Measurements from ENCODE around the gene AOAH.
A peak's percentile ranks its signal among the peaks of the same experiment; 100 is the strongest.

Gene AOAH

DNA sequence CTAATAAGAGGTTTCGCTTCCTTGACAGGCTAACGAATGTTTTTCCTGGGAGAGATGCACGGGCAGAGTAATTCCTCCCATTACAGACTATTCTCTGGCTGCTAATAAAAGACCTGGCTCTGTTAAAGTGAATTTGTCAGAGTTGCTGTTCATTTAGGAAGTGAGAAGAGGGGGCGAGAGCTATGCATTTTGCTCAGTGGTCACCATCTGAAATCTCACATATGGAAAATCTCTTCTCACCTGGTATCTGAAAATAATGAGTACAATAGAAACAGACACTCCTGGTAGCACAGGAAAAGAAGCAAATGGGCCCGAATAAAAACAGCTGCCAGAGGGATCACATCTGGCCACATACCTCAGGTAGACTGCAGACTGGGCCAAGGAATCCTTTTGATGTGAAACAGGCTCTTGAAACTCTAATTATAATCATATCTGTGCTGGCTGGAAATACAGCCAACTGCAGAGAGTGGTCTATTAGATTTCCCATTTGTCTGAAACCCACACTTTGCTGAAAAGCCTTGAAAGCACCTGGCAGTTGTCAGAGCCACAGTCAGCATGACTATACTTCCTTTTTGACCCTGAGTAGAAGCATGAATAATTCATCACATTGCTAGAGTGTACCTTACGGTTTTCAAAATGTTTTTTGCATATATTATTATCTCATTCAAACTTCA is 33.6 kb downstream of the AOAH start:
- DNase-seq = no peak

- DNase-seq = no peak
These were observed 34.3 kb downstream of the AOAH start for GRCh38 chr7:36690041-36690440.

DNA sequence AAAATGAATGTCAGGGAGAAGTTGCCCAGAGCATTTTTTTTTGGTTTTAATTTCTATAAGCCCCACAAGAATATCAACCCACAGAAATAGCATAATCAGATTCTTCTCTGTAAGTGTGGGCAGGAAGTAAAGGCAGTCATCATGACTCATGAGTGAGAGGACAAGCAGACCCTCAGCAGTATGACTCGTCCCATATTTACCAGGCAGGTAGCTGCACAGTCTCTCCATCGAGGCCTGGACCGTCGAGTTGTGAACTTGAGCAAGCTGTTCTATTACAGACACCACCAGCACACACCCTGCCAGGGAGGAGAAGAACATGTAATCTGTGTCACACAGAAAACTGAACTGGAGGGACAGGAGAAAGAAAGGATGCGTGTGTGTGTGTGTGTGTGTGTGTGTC is 37.8 kb downstream of the AOAH start:
- no peak for DNase-seq

GRCh38 chr7:36684954-36685353 is 39.3 kb downstream of the AOAH start:
- DNase-seq = no peak

DNA sequence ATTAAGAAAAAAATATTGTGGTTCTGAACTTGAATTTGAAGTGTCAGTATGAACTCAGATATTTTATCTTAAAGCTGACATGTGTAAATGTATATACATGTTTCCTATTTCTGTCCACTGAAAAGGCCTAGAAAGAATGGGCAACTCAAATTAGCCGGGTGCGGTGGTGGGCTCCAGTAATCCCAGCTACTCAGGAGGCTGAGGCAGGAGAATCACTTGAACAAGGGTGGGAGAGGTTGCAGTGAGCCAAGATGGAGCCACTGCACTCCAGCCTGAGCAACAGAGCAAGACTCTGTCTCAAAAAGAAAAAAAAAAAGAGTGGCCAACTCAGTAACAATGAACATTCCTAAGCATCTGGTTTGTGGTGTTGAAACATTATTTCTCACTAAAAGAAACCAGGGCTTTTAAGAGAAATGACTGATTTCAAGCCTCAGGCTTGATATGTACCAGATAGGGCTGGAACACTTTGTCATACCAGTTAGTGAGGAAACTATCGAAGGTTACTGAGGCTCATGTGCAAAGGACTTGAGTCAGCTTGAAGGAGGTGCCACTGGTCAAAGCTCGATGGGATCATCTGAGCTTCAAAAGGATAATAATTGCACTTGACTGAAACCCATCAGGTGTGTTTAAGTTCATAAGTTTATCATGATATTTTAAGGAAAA is 40.5 kb downstream of the AOAH start:
- DNase-seq = no peak

DNA sequence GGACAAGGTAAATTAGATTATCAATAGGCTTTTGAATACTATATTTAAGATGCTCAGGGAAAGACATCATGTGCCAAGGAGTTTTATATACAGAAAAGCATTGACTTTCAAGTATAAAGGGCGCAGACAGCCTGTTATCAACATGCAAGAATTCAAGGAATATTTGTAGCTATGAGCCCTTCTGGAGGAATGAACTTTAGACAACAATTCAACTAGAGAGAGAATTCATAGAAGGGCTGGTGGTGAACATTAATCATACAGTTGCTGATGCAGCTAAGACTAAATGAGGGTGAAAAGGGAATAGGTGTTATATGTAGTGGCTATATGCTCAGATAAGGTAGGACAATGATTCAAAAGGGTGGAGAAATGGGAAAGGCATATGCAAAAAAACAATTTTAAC is 41.2 kb downstream of the AOAH start:
- DNase-seq = no peak

DNA sequence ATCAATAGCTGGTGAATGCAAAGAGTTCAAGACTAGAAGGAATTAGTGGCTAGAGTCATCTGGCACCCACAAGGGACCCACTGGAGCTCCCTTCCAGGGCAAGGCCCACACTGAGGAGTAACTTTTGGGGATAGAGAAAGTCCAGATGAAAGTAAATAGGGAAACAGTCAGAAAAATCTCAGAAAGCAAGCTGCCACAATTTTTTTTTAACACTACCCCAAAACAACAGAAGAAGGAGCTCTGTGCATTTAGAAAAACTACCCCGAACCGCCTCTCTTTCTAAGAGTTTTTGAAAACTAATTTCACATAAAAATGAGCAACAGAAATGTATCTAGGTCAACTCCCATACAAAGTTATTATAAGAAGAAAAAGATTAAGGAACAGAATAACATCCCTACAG is 42.2 kb downstream of the AOAH start:
- no peak for DNase-seq

- DNase-seq = no peak
These were observed 46.4 kb downstream of the AOAH start for GRCh38 chr7:36677769-36678437.

GRCh38 chr7:36673703-36674102 is 50.6 kb downstream of the AOAH start:
- no peak for DNase-seq

- DNase-seq = no peak
These were observed 52.9 kb downstream of the AOAH start for GRCh38 chr7:36671432-36671829.

DNA sequence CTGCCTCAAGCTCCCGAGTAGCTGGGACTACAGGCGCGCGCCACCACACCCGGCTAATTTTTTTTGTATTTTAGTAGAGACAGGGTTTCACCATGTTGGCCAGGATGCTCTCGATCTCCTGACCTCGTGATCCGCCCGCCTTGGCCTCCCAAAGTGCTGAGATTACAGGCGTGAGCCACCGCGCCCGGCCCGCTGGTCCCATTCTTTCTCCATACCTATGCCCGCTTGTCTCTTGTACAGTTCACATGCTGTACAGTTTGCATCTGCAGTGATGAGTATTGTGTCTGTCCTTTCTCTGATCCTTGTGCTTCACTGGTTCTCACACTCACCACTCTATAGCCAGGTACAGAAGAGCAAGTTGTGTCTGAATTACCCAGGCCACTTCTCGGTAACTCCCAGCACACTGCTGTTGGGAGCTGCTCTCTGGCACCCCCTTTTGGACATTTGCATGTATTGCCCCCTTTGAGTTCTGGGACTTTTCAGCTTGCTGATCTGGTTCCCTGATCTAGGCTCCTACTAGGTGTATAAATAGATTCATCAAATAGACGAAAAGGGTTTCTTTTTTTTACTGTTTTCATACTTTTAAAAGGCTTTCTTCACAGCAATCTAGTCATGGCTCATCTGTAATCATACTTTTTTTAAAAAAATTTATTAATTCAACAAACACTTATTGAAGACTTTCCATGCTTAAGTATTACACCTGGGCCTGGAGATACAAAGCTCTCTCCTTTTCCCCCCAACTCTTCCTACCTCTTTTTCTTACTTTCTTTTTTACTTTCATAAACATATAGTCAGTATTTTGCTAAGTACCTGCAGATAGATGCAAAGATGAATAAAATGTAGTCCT is 53.5 kb downstream of the AOAH start:
- peak; percentile 65 for DNase-seq

- no peak for DNase-seq
These were observed 55.5 kb downstream of the AOAH start for GRCh38 chr7:36668750-36669149.

GRCh38 chr7:36668080-36668479 is 56.2 kb downstream of the AOAH start:
- no peak for DNase-seq

- DNase-seq = no peak
These were observed 57.1 kb downstream of the AOAH start for GRCh38 chr7:36667007-36667745.

GRCh38 chr7:36663481-36663880 is 60.8 kb downstream of the AOAH start:
- no peak for DNase-seq

DNA sequence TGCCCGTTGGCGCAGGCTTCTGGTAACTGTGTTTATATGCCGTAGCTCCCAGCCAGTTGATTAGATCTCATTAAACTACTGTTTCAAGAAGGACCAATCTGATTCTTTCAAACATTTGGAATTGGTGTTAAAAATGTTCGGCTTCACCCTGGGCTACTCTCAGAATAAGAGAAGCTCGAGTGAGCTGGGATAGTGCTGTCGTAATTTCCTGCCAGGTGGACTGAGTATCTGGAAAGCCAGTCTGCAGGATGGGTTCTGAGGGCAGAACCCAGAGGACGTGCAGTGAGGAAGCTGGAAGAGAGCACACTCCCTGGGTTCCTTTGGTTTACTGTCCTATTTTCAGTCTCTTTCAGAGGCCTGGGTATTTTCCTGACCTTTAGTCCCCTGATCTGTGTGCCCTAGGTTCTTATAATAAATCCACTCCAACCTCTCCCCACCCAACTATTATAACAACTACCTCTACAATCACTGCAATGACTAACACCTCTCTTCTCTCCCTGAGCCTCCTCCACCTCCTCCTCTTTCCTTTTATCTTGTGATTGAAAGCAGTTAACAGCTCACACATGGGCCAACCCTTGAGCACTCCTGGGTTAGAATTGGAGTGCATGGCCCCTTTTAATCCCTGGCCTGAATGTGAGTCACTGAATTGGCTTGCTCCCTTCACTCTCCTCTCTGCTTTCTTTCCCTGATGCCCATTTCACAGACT is 63.0 kb downstream of the AOAH start:
- DNase-seq = no peak

DNA sequence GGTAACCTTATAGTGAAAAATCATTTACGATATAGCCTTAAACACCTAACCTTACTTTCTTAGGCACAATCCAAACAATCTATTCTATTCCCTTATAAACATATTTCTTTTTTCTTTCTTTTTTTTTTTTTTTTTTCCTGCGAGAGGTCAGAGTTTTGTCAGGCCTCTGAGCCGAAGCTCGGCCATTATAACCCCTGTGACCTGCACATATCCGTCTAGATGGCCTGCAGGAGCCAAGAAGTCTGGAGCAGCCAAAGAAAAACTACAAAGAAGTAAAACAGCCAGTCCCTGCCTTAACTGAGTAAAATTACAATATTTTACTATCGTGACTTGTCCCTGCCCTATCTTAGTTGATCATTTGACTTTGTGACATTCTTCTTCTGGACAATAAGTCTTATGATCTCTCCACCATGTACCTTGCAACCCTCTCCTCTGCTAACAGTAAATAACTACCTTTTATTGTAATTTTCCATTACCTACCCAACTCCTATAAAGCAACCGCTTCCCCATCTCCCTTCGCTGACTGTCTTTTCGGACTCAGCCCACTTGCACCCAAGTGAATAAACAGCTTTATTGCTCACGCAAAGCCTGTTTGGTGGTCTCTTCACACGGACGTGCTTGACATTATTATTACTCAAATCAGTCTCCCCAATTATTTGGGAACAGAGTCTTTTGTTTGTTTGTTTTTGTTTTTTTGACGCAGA is 64.5 kb downstream of the AOAH start:
- DNase-seq = no peak

- no peak for DNase-seq
These were observed 65.2 kb downstream of the AOAH start for GRCh38 chr7:36659172-36659516.

- DNase-seq = no peak
These were observed 65.7 kb downstream of the AOAH start for GRCh38 chr7:36658335-36659171.

GRCh38 chr7:36657036-36657660 is 67.1 kb downstream of the AOAH start:
- DNase-seq = no peak
